Esophagus squamous epithelium (tissue), 4 donors: Measurements from ENCODE around the gene HES2.

Experiments
- POLR2A ChIP-seq, 4 donors: fragments of 450-650 bp; IDR thresholded peaks; one replicate each; pipeline ENCODE4 v1.6.1; 2017; ENCODE audit warnings: antibody characterized with exemption in 4 of 4, mild to moderate bottlenecking in 4 of 4, moderate library complexity in 3 of 4
- TF ChIP-seq, protein P1 (sequence below), 6 experiments: fragments of 450-650 bp in 4 of 6; fragments of 200-600 bp in 2 of 6; sonication (generic) in 2 of 6; IDR thresholded peaks; one replicate each; pipeline ENCODE4 v1.5.1; 2016 to 2019; ENCODE audit warnings: antibody characterized with exemption in 6 of 6, mild to moderate bottlenecking in 4 of 6, moderate library complexity in 4 of 6

DNA sequence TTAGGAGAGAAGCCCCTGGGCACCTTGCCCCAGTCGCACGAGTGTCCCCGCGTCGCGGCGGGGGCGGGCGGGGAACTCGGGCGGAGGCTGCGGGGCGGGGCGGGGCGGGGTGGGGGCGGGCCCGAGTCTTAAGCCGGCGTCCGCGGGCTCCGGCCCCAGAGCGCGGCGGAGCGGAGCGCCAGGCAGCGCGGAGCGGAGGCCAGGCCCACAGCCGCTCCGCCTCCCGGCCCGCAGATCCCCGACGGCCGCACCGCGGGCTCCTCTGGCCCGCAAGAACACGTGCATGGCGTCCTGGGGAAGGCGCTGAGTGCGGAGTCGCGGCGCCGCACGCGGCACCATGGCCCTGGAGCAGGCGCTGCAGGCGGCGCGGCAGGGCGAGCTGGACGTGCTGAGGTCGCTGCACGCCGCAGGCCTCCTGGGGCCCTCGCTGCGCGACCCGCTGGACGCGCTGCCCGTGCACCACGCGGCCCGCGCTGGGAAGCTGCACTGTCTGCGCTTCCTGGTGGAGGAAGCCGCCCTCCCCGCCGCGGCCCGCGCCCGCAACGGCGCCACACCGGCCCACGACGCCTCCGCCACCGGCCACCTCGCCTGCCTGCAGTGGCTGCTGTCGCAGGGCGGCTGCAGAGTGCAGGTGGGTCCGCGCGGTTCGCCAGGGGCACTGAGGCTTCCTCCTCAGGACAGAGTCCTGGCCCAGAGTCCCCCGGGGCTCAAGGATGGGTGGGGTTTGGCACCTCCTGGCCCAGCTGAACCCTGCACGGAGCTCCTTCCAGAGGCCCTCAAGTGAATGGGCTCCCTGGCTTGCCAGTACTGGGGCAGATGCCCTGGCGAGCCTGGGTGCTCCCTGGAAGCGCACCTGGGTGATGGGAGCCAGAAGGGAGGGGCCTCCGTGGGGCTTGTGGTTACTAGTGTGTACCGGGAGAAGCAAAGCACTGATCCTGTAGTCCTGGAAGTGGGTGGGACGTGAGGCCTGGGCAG lies 5.2 kb upstream of the HES2 start, which contains the start of gene ESPN:
- TF ChIP-seq, protein P1, sequence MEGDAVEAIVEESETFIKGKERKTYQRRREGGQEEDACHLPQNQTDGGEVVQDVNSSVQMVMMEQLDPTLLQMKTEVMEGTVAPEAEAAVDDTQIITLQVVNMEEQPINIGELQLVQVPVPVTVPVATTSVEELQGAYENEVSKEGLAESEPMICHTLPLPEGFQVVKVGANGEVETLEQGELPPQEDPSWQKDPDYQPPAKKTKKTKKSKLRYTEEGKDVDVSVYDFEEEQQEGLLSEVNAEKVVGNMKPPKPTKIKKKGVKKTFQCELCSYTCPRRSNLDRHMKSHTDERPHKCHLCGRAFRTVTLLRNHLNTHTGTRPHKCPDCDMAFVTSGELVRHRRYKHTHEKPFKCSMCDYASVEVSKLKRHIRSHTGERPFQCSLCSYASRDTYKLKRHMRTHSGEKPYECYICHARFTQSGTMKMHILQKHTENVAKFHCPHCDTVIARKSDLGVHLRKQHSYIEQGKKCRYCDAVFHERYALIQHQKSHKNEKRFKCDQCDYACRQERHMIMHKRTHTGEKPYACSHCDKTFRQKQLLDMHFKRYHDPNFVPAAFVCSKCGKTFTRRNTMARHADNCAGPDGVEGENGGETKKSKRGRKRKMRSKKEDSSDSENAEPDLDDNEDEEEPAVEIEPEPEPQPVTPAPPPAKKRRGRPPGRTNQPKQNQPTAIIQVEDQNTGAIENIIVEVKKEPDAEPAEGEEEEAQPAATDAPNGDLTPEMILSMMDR (IDR thresholded peaks at IDR 0.05): no peak
- peak in 1 of 4 donors; percentile 27 for TF ChIP-seq POLR2A (IDR thresholded peaks at IDR 0.05)
